ENCODE measurements around the gene PTPRM. TPM values are rescaled to one million over a fixed set of nuclear protein-coding genes. Genes with fewer than 3 reads are reported as not detected.

The PTPRM gene
- total and polyA plus RNA-seq, 2 of the 8 experiments (the other 6 are each of a cell fraction or from before 2014, with no cell fraction given): 4.1 to 7.0 TPM

DNA sequence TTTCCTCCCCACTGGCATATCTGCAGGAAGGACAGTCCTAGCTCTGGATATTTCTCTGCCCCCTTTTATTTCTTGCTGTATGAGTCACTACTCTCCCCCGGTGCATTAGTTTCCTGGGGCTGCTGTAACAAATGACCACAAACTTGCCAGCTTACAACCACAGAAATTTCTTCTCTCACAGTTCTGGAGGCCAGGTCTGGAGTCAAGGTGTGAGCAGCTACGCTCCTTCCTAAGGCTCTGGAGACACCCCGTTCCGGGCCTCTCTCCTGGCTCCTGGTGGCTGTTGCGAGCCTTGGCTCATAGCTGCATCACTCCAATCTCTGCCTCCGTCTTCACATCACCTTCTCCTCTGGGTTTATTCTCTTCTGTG lies 34.1 kb downstream of the PTPRM start (continued):
- TF ChIP-seq MAX (IDR thresholded peaks at IDR 0.05) (no peak), BCL11A (IDR thresholded peaks at IDR 0.05; ENCODE audit: low read depth in 2 of 2, low read length in 2 of 2) (no peak), ATF2 (IDR thresholded peaks at IDR 0.05; ENCODE audit: low read length) (no peak), TBP (IDR thresholded peaks at IDR 0.05; ENCODE audit: low read depth, low read length) (no peak), TAF1 (IDR thresholded peaks at IDR 0.05; ENCODE audit: low read depth, low read length) (no peak), HDAC2 (IDR thresholded peaks at IDR 0.05; ENCODE audit: borderline replicate concordance in 1 of 2, low read depth in 2 of 2, low read length in 2 of 2) (no peak)
